Measurements from ENCODE around the gene PCMTD2. TPM values are rescaled to one million over a fixed set of nuclear protein-coding genes. Genes with fewer than 3 reads are reported as not detected.

PCMTD2 gene
- total and polyA plus RNA-seq, 2 of the 8 experiments (the other 6 are each of a cell fraction or from before 2014, with no cell fraction given) = 21.4 to 55.1 TPM

- FAIRE-seq (no peak), DNase-seq (ENCODE audit: low read depth in 1 of 2, low spot score in 2 of 2) (no peak)
- Histone ChIP-seq H2BK5ac (ENCODE audit: low read depth, low read length) (no peak overlapping the region), H4K5ac (ENCODE audit: insufficient read length, low read depth, low read length) (no peak overlapping the region), H3K23me2 (ENCODE audit: low read depth, low read length) (no peaks in the 10 kb centered on the region), H3K79me2 (ENCODE audit: control insufficient read depth in 1 of 2, insufficient read depth in 2 of 2, low read length in 2 of 2) (no peaks in the 10 kb centered on the region), H3K79me1 (ENCODE audit: low read depth, low read length) (no peaks in the 10 kb centered on the region), H2AK5ac (ENCODE audit: low read depth, low read length) (no peak overlapping the region), H2BK15ac (ENCODE audit: low read length) (no peak overlapping the region), H3K9me3 (ENCODE audit: insufficient read depth in 2 of 2, low read depth in 1 of 2, low read length in 1 of 2) (no peaks in the 10 kb centered on the region), H4K8ac (ENCODE audit: extremely low read depth, insufficient read depth, low read length) (no peak overlapping the region), H3K23ac (ENCODE audit: insufficient read length) (no peak overlapping the region), H3K18ac (ENCODE audit: extremely low read depth, low read length) (no peak overlapping the region), H3K9ac (replicated peaks in 1 of 4; ENCODE audit: extremely low read depth in 1 of 4, low read depth in 3 of 4, low read length in 3 of 4) (no peak overlapping the region), H3K56ac (replicated peaks; ENCODE audit: insufficient read length, low read depth, low read length) (no peak overlapping the region), H3K4ac (replicated peaks; ENCODE audit: insufficient read length, low read depth, low read length) (no peak overlapping the region), H3K14ac (ENCODE audit: insufficient read length) (no peak overlapping the region), H2BK12ac (ENCODE audit: low read depth, low read length) (no peak overlapping the region), H2BK20ac (ENCODE audit: low read length) (no peak overlapping the region), H2AFZ (ENCODE audit: low read length) (no peak overlapping the region), H2BK120ac (replicated peaks; ENCODE audit: low read depth, low read length) (no peak overlapping the region), H4K91ac (replicated peaks; ENCODE audit: insufficient read length, low read length) (no peak overlapping the region), H3K27ac (ENCODE audit: low read depth, low read length) (no peak overlapping the region), H4K20me1 (replicated peaks in 1 of 2; ENCODE audit: control insufficient read depth in 1 of 2, insufficient read depth in 2 of 2, low read length in 2 of 2) (no peaks in the 10 kb centered on the region), H3K27me3 (replicated peaks in 1 of 4; ENCODE audit: control insufficient read depth in 3 of 4, extremely low read depth in 1 of 4, insufficient read depth in 3 of 4, low read length in 3 of 4) (no peaks in the 10 kb centered on the region), H3K36me3 (ENCODE audit: control insufficient read depth in 2 of 4, insufficient read depth in 4 of 4, low read length in 3 of 4) (no peaks in the 10 kb centered on the region), H3K4me2 (ENCODE audit: insufficient read depth in 1 of 2, low read depth in 2 of 2, low read length in 2 of 2) (no peak overlapping the region), H3K4me1 (replicated peaks in 1 of 4; ENCODE audit: control insufficient read depth in 3 of 4, insufficient read depth in 4 of 4, low read length in 3 of 4) (peaks cover 0 to 12% (median 10%) of the 10 kb centered on the region in 4 experiments; a peak in 6 of 7 replicates), H3K4me3 (ENCODE audit: extremely low read depth in 1 of 4, insufficient read depth in 2 of 4, low read depth in 3 of 4, low read length in 4 of 4) (no peak overlapping the region)
- ChIA-PET POLR2A (ENCODE audit: partially characterized antibody) (interaction anchor here (0.8 kb wide), 1 partner anchor 17 kb away, joined by 3 read pairs; no protein-coding TSS in a partner anchor), CTCF (ENCODE audit: partially characterized antibody) (interaction anchor here (0.7 to 1.3 kb wide), 3 partner anchors 9 to 100 kb away, joined by 3 to 4 read pairs (median 3); no protein-coding TSS in a partner anchor)
- WGBS, 2 experiments (ENCODE audit: extremely low coverage in 1 of 2, insufficient coverage in 1 of 2, insufficient read length in 1 of 2, insufficient replicate concordance in 2 of 2, low coverage in 1 of 2, low lambda C conversion rate in 2 of 2, missing lambda C conversion rate in 1 of 2) = 84% methylated on average over 12 of the region's 16 CpGs; no CpG with 5 or more reads in 1 of the 2 experiments
- no peak for TF ChIP-seq CBX5 (IDR thresholded peaks at IDR 0.05; ENCODE audit: low read depth, low read length)
- TF ChIP-seq GABPA (IDR thresholded peaks at IDR 0.05; ENCODE audit: borderline replicate concordance, insufficient read depth, low read length) = no peak
- no peak for TF ChIP-seq NANOG (IDR thresholded peaks at IDR 0.05; ENCODE audit: insufficient read depth, low read depth, low read length, poor library complexity, severe bottlenecking)
- no peak for TF ChIP-seq CBX8 (IDR thresholded peaks at IDR 0.05; ENCODE audit: borderline replicate concordance, low read depth, low read length)
- no peak for TF ChIP-seq SIRT6 (IDR thresholded peaks at IDR 0.05; ENCODE audit: low read length)
Observed at GRCh38 chr20:64219730-64220129, 35.8 kb upstream of the PCMTD2 start.
